HG03457 (cell line): ENCODE results near the gene ZNF132.
"Not testable (repeated sequence)": the region's sequence is repeated elsewhere in the genome, so short reads cannot be mapped to it uniquely, and the experiment has no call there.

Experiments
- ATAC-seq: cut with Tn5 transposase; IDR thresholded peaks from one replicate; pipeline ENCODE4 v1.9.1; 2021; ENCODE audit warnings: moderate number of reproducible peaks; ENCODE audit not compliant: unreplicated experiment

The ZNF132 gene

DNA sequence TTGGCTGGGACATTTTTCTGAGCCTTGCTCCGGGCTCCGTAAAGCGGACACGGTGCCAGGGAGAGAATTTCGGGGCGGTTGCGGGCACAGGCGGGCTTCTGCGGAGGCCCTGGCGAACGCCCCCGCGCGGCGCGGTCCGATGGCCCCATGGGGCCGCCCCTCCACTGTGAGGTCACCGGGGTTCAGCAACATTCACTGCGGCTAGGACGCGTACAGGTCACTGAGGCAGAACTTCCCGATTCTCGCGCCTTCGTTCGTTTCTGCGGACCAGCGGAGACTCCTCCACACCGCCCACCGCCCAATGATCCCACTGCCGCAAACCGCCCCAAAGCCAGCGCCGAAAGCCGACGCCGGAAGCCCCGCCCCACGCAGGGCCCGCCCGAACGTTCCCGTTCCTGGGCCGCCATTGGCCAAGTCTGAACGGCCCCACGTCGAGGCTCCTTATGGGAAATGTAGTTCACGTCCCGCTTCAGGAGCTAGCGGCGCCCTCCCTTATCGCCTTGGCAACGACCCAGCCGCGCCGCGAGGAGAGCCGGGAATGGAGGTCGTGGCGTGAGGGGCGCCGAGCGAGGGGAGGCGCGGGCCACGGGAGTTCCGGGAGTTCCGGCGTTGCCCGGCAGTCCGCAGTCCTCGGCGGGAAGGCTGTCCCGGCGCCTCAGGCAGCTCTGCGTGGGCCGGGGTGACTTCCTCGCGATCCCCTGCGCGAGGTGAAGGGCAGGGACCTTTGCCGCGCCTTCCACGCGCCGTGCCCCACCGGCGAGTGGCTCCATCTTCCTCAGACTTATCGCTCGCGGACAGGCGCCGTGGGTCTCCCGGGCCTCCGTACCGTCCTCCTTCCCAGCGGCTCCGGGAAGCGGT, 31.6 kb downstream of the ZNF132 start, which contains the start of gene ZNF584:
Gene ZNF584 (plus strand): TSS at position 498 of the 858 bp plus-strand sequence. CDS start 499 bp downstream, outside the sequence.
- ATAC-seq, result peak; percentile 90

DNA sequence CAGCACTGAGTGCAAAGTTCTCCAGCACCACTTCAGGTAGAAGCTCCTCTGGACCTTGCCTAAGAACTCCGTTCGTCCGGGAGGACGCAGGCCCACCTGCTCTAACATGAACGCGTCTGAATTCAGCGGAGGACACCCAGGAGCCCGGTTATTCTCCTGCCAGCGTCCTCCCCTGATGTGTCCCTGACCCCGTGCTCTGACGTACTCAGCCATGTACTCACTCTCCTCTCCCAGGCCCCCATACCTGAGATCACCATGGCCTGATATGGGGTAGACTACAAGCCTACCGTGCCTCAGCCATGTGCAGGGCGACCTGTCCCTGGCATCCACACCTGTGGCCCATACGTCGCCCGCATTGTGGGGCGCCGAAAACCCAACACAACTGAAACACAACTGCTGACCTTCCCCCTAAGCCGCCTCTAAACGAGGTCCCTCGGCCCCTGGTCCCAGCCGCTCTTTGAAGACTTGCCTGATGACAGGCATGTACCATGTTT, 32.2 kb downstream of the ZNF132 start:
- no peak for ATAC-seq

DNA sequence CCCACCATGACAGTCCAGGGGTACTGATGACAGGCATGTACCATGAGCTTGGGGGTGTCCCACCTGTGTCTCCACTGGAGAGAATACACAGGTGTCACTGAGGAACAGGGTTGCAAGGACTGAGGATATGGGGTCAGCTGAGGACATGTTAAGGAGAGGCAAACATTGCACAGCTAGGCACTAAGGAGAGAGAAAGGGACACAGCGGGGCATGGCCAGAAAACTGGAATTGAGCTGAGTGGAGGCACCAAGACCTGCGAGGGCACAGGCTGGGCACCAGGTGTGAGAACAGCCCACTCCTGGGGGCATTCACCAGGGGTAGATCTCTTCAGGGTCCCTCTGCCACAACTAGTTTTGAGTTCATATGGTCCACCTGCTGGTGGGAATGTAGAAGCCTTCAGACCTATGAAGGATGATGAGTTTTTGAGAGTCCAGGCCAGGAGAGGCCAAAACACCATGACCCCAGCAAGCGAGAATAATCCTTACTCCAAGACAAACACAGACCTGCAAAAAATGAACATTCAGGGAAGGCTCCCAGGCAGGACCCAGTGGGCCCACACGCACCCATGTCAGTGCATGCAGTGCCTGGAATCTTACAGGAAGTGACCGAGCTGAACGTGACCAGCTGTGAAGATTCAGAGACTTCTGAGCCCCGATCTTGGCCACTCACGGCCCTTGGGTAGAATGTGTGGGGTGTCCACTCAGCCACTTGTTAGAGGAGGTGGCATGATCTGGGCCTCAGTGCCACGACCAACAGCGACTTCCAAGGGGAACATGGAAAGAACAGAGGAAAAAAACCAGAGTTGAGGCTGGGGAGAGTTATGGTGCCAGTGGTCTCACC, 32.9 kb downstream of the ZNF132 start:
- no peak for ATAC-seq

DNA sequence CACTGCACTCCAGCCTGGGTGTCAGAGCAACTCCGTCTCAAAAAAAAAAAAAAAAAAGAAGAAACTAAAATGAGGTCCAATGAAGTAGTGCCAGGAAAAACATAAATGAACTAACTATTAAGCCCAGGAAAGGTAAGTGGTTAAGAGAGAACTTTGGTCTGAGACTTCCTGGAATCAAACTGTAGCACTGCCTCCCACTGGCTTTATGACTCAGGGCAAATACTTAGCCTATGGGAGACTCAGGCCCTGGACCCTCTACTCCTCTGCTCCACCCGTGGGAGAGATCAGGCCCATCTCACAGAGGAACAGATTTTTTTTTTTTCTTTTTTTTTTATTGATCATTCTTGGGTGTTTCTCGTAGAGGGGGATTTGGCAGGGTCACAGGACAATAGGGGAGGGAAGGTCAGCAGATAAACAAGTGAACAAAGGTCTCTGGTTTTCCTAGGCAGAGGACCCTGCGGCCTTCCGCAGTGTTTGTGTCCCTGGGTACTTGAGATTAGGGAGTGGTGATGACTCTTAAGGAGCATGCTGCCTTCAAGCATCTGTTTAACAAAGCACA, 36.0 kb downstream of the ZNF132 start:
- ATAC-seq, result not testable (repeated sequence)

DNA sequence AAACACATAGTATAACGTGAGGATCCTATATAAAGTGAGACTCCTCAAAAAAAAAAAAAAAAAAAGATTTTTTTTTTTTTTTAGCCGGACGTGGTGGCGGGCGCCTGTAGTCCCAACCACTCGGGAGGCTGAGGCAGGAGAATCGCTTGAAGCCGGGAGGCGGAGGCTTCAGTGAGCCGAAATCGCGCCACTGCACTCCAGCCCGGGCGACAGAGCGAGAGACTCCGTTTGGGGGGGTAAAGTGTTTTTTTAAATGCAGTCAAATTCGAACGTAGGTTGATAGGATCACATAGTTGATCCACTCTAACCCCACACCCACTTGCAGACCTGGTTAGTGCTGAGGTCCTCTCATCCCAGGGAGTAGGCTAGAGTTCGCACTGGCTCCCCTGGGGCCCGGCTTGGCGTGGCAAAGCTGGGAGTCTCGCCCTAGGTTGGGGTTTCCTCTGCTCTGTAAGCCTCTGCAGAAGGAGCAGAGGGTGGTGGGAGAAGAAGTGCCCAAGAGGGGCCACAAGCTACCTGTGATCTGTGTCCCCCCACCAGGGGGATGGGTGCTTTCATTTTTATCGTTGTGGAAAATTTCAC, 38.0 kb downstream of the ZNF132 start:
- no peak for ATAC-seq

DNA sequence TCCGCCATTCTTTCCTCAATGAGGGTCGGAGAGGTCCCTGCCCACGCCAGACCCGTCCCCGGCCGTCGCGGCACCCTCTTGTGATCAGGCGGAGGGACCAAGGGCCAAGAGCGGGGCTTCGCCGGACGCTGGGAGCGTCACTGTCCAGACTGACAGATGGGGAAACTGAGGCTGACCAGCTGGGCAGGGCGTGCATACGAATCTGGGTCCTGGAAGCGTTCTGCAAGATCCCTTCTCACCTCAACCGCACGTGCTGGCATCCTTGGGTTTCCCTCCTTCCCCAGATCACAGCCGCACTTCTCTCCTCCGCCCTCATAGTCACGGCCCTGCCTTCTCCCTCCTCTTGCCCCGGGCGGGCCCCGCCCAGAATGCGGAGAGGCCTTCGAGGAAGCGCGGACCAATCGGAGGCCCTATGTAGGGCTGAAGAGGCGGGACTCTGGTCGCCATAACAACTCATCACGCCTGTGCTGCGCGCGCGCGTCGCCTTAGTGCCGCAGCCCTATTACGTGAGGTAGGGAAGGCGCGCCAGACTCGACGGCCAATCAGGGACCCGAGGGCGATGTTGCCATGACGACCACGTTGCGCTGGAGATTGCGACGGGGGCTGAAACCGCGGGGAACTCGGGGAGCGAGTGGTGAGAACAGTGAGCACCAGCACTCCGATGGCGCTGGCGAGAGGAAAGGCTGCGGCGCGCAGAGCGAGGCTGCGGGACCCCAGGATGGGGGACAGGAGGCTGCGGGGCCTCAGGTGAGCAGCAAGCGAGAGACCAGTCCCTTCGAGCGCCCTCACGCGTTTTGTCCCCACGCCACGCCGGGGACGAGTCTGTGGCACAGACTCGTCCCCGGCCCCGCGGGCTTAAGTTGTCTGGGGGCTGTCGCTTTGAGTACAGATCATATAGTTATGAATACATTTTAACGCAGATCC, 38.8 kb downstream of the ZNF132 start:
- ATAC-seq, result peak; percentile 93

DNA sequence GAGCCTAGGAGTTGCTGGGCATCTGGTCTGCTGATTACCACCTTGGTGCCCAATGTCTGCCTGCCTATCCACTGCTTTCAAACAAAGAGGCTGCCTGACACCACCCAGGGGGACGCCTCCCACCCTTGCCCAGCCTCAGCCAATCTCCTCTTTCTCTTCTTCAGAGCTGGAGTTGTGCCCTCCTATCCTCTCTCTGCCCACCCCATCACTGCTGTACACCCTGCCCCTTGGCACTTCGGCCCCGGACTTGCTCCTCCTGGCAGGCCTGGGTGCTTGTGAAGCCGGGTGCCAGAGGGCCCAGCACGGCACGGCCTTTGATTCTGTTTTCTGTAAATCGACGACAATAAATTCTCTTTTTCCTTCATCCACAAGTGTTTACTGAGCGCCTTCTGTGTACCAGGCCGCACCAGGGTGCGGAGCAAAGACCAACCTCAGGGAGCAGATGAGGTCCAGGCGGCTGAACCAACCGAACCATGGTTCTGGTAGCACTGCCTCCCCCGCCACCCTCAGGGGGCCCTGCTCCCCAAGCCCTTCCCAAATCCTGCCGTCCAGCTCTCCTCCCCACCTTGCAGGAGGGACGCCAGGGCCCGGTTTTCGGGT, 39.5 kb downstream of the ZNF132 start:
- ATAC-seq, result no peak

DNA sequence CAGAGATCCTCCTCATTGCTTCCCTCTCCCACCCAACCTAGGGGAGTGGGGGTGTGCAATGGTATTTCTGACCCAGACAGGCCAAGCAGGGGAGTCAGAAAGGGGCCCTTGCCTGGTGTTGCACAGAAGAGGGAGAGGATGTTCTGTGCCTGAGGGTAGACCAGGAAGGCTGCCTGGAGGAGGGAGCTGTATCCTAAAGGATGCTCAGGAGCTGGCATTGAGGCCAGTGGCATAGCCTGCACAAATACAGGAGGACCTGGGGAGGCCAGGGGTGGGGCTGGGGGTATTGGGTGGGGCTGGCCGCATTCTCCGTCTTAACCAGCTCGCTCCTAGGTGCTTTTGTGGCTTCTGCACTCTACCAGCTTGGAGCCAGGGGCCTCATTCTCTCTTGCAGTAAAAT, 40.0 kb downstream of the ZNF132 start:
- no peak for ATAC-seq

DNA sequence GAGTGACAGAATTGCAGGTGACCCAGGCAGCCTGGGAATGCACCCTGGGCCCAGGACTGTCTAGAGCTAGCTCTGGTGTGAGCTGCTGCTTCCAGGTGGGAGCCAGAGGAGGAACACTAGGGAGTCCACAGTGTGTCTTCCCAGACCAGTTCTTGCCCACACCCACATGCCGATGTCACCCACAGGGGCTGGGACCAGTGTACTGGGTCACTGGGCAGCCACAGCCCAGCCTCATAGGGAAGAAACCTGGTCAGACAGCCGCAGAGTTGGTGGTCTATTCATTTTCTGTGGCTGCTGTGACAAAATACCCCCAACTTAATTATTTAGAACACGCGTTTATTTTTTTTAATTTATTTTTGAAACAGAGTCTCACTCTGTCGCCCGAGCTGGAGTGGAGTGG, 41.4 kb downstream of the ZNF132 start:
- no peak for ATAC-seq

DNA sequence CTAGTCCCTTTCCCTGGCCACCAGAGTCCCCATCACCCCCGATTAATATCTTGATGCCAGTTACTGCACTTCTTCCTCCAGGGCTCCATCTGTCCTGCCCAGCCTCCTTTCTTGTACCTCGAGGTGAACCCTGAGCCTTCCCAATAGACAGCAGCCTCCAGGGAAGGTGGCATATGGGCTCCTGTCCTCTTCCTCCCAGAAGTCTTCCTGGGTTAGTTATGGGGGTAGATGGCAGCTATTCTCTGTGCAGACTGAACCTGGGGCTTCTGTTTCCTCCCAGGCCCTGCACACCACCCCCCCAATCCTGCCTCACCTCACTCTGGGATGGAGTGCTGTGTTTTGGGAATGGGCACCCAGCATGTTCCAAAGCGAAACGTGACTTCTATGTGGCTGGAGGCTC, 41.9 kb downstream of the ZNF132 start:
- no peak for ATAC-seq

DNA sequence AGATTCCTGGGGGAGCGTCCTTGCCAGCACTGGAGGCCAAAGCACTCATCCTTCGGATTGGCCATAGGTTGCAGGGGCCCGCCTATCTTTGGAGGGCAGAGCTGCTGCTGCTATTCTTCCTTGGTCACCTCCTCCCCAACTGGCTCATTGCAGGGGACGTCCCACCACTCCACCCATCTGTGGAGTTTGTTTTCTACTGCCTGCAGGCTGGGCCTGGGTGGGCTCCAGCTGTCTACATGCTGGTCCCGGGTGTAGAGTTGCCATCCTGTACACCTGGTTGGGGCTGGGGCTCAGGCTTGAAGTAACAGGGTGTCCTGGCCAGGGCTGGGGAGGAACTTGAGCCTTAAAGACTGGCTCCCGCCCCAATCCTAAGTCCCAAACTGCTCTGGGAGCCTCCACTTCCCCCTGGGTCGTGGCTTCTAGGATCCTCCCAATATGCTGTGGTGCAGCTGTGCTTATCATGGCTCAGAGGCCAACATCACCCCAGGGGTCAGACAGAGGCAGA, 42.4 kb downstream of the ZNF132 start:
- no peak for ATAC-seq

DNA sequence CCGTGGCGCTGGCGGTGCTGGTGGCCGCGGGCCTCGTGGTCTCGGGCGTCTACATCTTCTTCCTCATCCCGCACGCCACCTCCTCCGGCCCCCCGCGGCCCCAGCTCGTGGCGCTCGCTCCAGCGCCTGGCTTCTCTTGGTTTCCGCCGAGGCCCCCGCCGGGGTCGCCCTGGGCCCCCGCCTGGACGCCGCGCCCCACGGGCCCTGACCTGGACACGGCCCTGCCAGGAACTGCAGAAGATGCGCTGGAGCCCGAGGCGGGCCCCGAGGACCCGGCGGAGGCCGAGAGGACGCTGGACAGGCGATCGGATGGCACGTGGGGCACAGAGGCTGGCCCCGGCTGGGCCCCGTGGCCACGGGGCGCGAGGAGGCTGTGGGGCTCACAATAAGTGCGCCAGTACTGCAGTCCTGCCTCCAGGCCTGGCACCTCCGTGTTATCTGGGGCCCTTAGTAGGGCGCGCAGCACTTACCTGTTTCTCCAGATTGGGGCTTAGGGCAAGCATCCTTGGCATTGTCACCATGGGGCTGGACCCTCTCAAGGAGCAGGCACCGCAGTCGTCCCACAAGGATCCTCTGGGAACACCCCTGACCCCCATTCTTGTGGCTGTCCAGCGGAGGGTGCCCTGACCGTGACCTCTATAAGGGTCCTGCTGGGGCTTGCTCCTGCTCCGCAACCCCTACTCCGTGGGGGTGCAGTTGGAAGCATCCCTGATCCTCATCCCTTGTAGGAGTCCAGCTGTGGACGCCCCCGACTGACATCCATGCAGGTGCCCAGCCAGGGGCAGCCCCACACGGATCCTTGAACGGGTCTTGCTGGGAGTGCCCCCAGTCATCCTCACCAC, 43.0 kb downstream of the ZNF132 start:
- ATAC-seq, result no peak

DNA sequence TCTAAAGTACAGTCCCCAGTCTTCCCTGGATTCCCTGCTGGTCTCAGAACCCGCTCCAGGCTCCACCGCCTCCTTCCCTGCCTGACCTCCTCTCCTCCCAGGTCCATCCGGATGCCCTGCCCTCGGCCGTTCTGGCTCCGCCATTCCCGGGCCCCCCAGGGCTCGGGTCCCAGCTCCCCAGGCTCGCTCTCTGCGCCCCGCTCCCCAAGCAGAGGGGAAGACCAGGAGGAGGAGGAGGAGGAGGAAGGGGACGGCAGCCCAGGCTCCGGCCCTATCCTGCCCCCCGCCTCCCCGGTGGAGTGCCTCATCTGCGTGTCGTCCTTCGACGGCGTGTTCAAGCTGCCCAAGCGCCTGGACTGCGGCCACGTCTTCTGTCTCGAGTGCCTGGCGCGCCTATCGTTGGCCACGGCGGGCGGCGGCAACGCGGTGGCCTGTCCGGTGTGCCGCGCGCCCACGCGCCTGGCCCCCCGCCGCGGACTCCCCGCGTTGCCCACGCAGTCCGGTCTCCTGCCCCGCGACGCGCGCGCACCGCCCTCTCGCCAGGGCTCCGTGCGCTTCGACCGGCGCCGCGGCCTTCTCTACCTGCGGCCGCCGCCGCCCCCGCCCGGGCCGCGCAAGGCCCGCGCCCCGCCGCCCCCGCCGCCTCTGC, 43.9 kb downstream of the ZNF132 start:
- ATAC-seq, result no peak

DNA sequence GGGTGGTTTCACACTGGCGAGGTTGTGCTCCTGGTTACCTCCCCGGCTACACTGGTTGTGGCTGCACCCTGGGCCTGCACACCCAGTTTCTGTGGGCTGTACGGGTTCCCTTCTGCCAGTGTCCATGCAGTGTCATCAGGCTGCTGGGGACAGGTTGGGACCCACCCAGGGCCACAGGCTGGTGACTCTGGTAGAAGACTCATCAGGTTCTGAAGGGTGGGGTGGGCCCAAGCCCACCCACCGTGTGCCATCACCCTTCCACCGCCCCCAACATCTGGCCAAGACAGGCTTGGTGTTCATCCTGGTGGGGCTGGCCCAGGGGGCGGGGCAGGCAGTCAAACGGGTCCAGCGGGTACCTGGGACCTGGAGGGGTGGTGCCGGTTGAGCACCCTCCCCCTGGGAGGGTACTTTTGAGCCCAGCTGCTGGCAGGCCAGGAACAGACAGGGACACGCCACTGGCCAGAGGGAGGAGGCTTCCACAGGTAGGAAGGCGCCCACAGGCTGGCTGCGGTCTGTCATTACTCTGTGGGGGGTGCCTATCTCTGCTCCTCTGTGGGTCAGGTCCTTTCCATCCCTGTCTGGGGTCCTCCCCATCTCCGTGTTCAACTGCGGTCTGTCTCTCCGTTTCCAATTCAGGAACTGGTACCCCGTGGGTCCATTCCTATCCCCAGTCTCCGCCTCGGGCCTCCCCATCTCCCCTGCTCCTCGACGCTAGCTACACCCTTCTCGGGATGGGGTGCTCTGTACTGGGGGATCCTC, 44.6 kb downstream of the ZNF132 start, which contains the start of gene RNF225:
Gene RNF225 (plus strand): TSS at position 437 of the 759 bp plus-strand sequence. CDS start 434 bp downstream, outside the sequence.
- no peak for ATAC-seq

DNA sequence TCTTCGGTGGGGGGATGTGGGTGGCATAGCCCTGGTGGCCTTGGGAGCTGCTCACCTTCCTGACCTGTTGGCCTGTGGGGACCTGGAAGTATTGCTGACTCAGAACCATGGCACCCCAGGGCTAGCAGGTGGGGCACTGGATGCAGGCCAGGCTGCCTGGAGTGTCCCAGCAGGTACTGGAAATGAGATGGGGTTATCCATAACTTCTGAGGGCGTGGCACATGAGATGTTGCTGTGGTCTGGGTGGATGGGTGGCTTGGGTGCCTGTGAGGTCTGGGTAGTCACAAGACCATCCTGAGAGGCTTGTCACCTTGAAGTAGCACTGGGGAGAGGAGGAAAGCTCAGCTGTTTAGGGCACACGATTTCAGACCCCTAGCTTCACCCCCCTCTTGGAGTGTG, 45.1 kb downstream of the ZNF132 start:
- no peak for ATAC-seq

DNA sequence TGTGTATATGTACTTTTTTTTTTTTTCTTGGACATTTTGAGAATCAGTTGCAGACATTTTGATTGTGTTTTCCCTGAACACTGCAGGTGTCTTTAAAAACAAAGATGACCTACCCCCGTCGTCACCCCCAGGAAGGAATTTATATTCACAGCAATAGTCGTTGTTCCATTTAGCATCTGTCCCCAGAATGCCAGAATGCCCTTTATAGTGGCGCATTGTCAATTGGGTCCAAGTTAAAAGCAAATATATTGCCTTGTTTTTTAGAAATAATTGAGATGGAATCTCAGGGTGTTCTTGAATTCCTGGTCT, 46.3 kb downstream of the ZNF132 start:
- no peak for ATAC-seq
